Ovary (tissue), 9 donors: Measurements from ENCODE around the gene EVA1A. TPM values are rescaled to one million over a fixed set of nuclear protein-coding genes. Genes with fewer than 3 reads are reported as not detected.

Source experiments
- DNase-seq, 5 donors: peaks; one replicate each; pipeline ENCODE4 v3.0.0-alpha.2; 2019 to 2020
- H3K27ac ChIP-seq, 2 donors: fragments of 200-600 bp; one replicate each; pipeline versions ENCODE4 v1.5.1 to v1.8.0; 2019 to 2022
- H3K27me3 ChIP-seq: fragments of 200-600 bp; one replicate; pipeline ENCODE4 v1.8.0; 2022
- H3K36me3 ChIP-seq: fragments of 200-600 bp; sonication (generic); one replicate; pipeline ENCODE4 v1.5.1; 2019
- H3K4me1 ChIP-seq: one replicate; pipeline ENCODE4 v1.8.1; 2013; ENCODE audit warnings: mild to moderate bottlenecking, moderate library complexity; ENCODE audit not compliant: insufficient read depth
- H3K4me3 ChIP-seq: fragments of 200-600 bp; sonication (generic); one replicate; pipeline ENCODE4 v1.5.1; 2017
- H3K9me3 ChIP-seq, 2 donors: fragments of 200-600 bp in 1 of 2; sonication (generic) in 1 of 2; one replicate each; pipeline versions ENCODE4 v1.5.1 to v1.8.1; 2013 to 2019; ENCODE audit warnings: mild to moderate bottlenecking in 1 of 2, moderate library complexity in 1 of 2
- CTCF ChIP-seq, 3 donors: fragments of 450-650 bp in 2 of 3; fragments of 200-600 bp in 1 of 3; IDR thresholded peaks; one replicate each; pipeline versions ENCODE4 v1.5.1 to v1.8.0; 2016 to 2022; ENCODE audit warnings: antibody characterized with exemption in 3 of 3, mild to moderate bottlenecking in 1 of 3
- EP300 ChIP-seq: sonication (generic); formaldehyde crosslinking; IDR thresholded peaks from one replicate; pipeline ENCODE4 v1.6.1; 2017; ENCODE audit warnings: antibody characterized with exemption
- POLR2A ChIP-seq: fragments of 450-650 bp; IDR thresholded peaks from one replicate; pipeline ENCODE4 v1.6.1; 2017; ENCODE audit warnings: antibody characterized with exemption, mild to moderate bottlenecking, moderate library complexity
- whole genome bisulfite sequencing, 3 donors: extraction: QIAGEN DNeasy Blood & Tissue Kit in 1 of 3; methylation state at CpG; one replicate each; pipeline versions ENCODE4 v1.1.5 to v1.1.7; 2013 to 2017; 5-methylcytosine and 5-hydroxymethylcytosine counted together
- intact Hi-C, 4 donors: fragments of 100-400 bp; cut with DNase I; formaldehyde crosslinking; loops; one replicate each; pipeline versions ENCODE4 v1.11.0 to v1.15.1; 2022 to 2023
- polyA plus RNA-seq, 2 donors: library from polyadenylated mRNA; stranded (reverse); fragments of 200-250 nt in 1 of 2; fragments of 350-450 nt in 1 of 2; fragmentation: Illumina TruSeq in 1 of 2; extraction: RNeasy Lipid Tissue Mini Kit (QIAGEN cat#74804) in 1 of 2; gene quantifications; one replicate each; pipeline ENCODE4 v1.2.3, GENCODE V29; 2013 to 2014
- total RNA-seq, 7 donors: library from RNA; depleted of rRNA in 2 of 7; stranded (reverse); fragments of >200 nt in 2 of 7; fragmentation: NEBNext Ultra II Directional in 3 of 7; extraction: Animal tissue kit (Norgen Biotek cat#: 25700) in 3 of 7; gene quantifications; one replicate each; pipeline versions ENCODE4 v1.1.0 to v1.2.4, GENCODE V29; 2016 to 2023
- donor health status: DM: no; HTN: no; CAD: no; lungs with moderate emphysema.
- donor health status: DM: no; HTN: no; CAD: no.
- donor health status: Bipolar disorder and iron deficiency.
- donor health status: DM: yes; HTN: yes; CAD: no.
- donor health status: DM: no; HTN: no; CAD: no.
- donor health status: DM: yes; HTN: yes; CAD: no.

Gene EVA1A
- total and polyA plus RNA-seq, 9 donors: 0.62 to 12.2 (median 1.4) TPM

- Histone ChIP-seq H3K9me3 (peaks cover 0 to under 1% of the 10 kb centered on the region in 2 donors), H3K27ac (no peak overlapping the region), H3K36me3 (no peaks in the 10 kb centered on the region), H3K4me3 (no peak overlapping the region), H3K4me1 (no peaks in the 10 kb centered on the region), H3K27me3 (no peaks in the 10 kb centered on the region)
- 86 to 93% (median 88%) methylated on average over 6 of the region's 6 CpGs for WGBS, 3 donors
- TF ChIP-seq POLR2A: no peak
- TF ChIP-seq CTCF (IDR thresholded peaks at IDR 0.05): no peak
- no peak for TF ChIP-seq EP300
- intact Hi-C loops: loop anchor here in 1 of 4 donors (5.0 kb wide), 1 partner anchor 35 kb away; no protein-coding TSS in a partner anchor
- no peak for DNase-seq
These were observed 43.0 kb downstream of the EVA1A start for GRCh38 chr2:75517547-75518230.

- no peak overlapping the region for H3K4me3 ChIP-seq
These were observed 44.1 kb downstream of the EVA1A start for GRCh38 chr2:75516378-75517360.

GRCh38 chr2:75515584-75516368 is 45.0 kb downstream of the EVA1A start:
- no peaks in the 10 kb centered on the region for H3K36me3 ChIP-seq
- DNase-seq: no peak
- no peak overlapping the region for H3K4me3 ChIP-seq
- H3K9me3 ChIP-seq: peaks cover 0 to 3% of the 10 kb centered on the region in 2 donors
- intact Hi-C loops: loop anchor here in 1 of 4 donors (5.0 kb wide), 1 partner anchor 37 kb away; no protein-coding TSS in a partner anchor
- WGBS, 3 donors: 91 to 94% (median 93%) methylated on average over 7 of the region's 7 CpGs
- no peaks in the 10 kb centered on the region for H3K4me1 ChIP-seq
- TF ChIP-seq EP300: no peak
- TF ChIP-seq POLR2A: no peak
- no peak for TF ChIP-seq CTCF (IDR thresholded peaks at IDR 0.05)
- no peaks in the 10 kb centered on the region for H3K27me3 ChIP-seq
- no peak overlapping the region for H3K27ac ChIP-seq

More at GRCh38 chr2:75516378-75517360, 44.1 kb downstream of the EVA1A start:
- DNase-seq: no peak
- H3K4me1 ChIP-seq: no peaks in the 10 kb centered on the region
- H3K27me3 ChIP-seq: no peaks in the 10 kb centered on the region
- peaks cover 0 to 3% of the 10 kb centered on the region in 2 donors for H3K9me3 ChIP-seq
- intact Hi-C loops: loop anchor here in 1 of 4 donors (5.0 kb wide), 1 partner anchor 36 kb away; no protein-coding TSS in a partner anchor
- H3K36me3 ChIP-seq: no peaks in the 10 kb centered on the region
- TF ChIP-seq CTCF (IDR thresholded peaks at IDR 0.05) (no peak), POLR2A (no peak), EP300 (no peak)
- no peak overlapping the region for H3K27ac ChIP-seq
- WGBS, 3 donors: 68 to 74% (median 68%) methylated on average over 8 of the region's 8 CpGs
